ENCODE measurements around the gene ECHDC3.

Gene ECHDC3

GRCh38 chr10:11754173-11754572 is 12.0 kb downstream of the ECHDC3 start:
- DNase-seq = no peak

GRCh38 chr10:11754620-11755019 is 12.4 kb downstream of the ECHDC3 start:
- no peak for DNase-seq

- no peak for DNase-seq
Measured at GRCh38 chr10:11755512-11756263, 13.5 kb downstream of the ECHDC3 start.

GRCh38 chr10:11756766-11757315 is 14.7 kb downstream of the ECHDC3 start:
- no peak for DNase-seq

GRCh38 chr10:11757454-11757820 is 15.3 kb downstream of the ECHDC3 start:
- DNase-seq = no peak

GRCh38 chr10:11757821-11758463 is 15.8 kb downstream of the ECHDC3 start:
- peak; percentile 87 for DNase-seq

- DNase-seq = no peak
Measured at GRCh38 chr10:11758527-11759236, 16.5 kb downstream of the ECHDC3 start.

- DNase-seq = no peak
Measured at GRCh38 chr10:11759347-11759746, 17.2 kb downstream of the ECHDC3 start.

GRCh38 chr10:11760151-11760550 is 18.0 kb downstream of the ECHDC3 start:
- no peak for DNase-seq

GRCh38 chr10:11760861-11761260 is 18.7 kb downstream of the ECHDC3 start:
- DNase-seq = no peak

GRCh38 chr10:11761431-11761830 is 19.2 kb downstream of the ECHDC3 start:
- DNase-seq = no peak

- DNase-seq = no peak
Measured at GRCh38 chr10:11762706-11763500, 20.7 kb downstream of the ECHDC3 start.

- DNase-seq = no peak
Measured at GRCh38 chr10:11763501-11763861, 21.3 kb downstream of the ECHDC3 start.

- no peak for DNase-seq
Measured at GRCh38 chr10:11765141-11765540, 23.0 kb downstream of the ECHDC3 start.

GRCh38 chr10:11772575-11773288 is 30.6 kb downstream of the ECHDC3 start:
- no peak for DNase-seq

GRCh38 chr10:11773761-11774441 is 31.7 kb downstream of the ECHDC3 start:
- no peak for DNase-seq

- no peak for DNase-seq
Measured at GRCh38 chr10:11775412-11775811, 33.2 kb downstream of the ECHDC3 start.

- DNase-seq = no peak
Measured at GRCh38 chr10:11776080-11776479, 33.9 kb downstream of the ECHDC3 start.

GRCh38 chr10:11781114-11781513 is 38.9 kb downstream of the ECHDC3 start:
- DNase-seq = no peak

GRCh38 chr10:11782793-11783557 is 40.8 kb downstream of the ECHDC3 start:
- no peak for DNase-seq

GRCh38 chr10:11783558-11783865 is 41.3 kb downstream of the ECHDC3 start:
- no peak for DNase-seq
